GM19023 (cell line): ENCODE results near the gene TESK2.

Source experiments
- ATAC-seq: cut with Tn5 transposase; IDR thresholded peaks from one replicate; pipeline ENCODE4 v1.9.1; 2021; ENCODE audit warnings: mild to moderate bottlenecking, moderate library complexity; ENCODE audit not compliant: unreplicated experiment

Gene TESK2

DNA sequence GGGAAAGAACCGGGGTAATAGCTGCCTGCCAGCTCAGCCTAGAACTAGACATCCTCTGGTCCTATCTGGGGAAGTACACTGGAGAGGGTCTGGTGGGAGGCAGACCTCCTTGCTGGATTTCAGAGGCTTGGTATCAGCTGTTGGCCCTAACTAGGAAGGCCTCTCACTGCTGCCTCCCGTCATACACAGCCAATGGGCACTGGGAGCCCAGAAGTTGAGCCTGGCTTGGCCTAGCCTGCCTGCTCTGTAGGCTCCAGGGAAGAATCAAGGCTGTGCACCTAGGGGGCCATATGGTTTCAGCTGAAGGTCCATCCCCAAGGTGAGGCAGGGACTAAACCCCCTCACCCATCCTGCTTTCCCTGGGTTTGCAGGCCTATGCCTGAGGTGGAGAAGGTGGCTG, 146.5 kb downstream of the TESK2 start:
- ATAC-seq, result no peak

DNA sequence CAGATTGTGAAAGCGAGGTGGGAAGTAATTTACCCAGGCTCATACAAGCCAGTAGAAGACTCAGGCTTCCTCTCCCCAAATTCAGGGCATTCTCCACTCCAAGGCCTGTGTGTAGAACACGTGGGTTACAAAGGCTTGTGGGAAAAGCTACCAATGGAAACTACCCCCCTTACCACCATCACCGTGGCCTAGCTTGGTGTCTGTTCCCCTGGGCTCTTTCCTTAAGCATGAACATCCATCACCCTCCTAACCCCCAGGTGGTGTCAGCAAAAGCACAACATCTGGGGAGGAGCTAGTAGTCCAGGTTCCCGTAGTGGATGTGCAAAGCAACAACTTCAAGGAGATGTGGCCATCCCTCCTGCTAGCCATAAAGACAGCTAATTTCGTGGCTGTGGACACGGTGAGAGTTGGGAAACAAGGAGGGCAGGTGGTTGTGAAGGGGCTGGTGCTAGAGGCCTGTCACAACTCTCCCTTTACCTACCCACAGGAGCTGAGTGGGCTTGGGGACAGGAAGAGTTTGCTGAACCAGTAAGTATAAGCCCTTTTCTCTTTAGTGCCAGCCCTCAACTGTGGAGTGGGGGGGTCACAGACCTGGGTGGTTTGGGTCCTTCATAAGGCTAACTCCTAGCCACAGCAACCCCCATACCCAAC, 150.0 kb downstream of the TESK2 start:
- ATAC-seq, result no peak

DNA sequence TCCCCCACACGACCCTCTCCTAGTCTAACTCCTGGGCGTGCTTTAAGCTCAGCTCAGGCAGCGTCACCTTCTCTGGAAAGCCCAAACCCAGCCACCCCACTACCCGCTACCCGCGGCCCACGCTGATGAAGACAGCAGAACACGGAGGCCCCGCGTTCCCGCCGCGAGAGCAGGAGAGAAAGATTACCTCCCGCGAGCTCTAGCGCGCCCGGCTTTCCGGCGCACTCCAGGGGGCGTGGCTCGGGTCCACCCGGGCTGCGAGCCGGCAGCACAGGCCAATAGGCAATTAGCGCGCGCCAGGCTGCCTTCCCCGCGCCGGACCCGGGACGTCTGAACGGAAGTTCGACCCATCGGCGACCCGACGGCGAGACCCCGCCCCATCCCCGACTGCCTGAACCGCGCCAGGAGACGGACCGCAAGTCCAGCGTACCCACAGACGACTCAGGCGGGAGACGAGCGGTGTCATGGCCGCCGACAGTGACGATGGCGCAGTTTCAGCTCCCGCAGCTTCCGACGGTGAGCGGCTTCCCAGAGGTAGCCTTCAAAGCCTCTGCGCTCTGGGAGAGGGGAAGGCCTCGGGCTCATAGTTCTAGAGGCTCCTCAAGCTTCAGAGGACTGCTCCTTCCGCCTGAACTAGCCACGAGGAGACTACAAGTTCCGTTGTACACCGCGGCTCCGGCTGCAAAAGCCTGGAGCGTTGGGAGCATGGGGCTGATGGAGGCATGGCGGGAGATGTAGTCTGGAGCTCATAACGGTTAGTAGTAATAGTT, 151.0 kb downstream of the TESK2 start, which contains the start of the genes MUTYH and TOE1:
Gene MUTYH (minus strand): TSS at position 652 of the 770 bp plus-strand sequence. CDS start 5,935 bp downstream, outside the sequence.
Gene TOE1 (plus strand): TSS at position 382 of the 770 bp plus-strand sequence. CDS start 83 bp downstream, at position 465.
- peak; percentile 86 for ATAC-seq

DNA sequence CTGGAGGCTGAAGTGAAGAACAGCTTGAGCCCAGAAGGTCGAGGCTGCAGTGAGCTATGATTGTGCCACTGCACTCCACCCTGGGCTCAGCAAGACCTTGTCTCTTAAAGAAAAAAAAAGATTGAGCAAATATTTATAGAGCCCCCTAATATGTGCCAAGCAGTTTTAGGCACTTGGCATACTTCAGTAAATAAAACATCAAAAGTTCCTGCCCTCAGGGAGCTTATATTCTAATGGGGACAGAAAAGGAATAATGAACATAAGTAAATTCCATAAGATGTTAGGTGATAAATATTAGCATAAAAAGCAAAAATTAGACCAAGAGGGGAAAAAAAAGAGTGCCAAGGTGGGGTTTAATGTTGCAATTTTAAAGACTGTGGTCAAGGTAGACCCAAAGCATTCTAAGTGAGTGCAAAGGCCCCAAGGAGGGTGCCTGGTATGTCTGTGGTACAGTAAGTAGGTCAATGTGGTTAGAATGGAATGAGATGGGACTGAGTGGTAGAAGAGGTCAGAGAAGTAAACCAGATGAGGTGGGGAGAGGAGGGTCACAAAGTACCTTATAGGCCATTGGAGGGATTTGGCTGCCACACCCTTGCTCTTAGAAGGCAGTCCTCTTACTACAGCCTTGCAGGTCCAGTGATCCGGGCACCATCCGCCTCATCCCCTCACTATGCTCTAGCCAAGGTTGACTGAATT, 153.2 kb downstream of the TESK2 start:
- no peak for ATAC-seq

DNA sequence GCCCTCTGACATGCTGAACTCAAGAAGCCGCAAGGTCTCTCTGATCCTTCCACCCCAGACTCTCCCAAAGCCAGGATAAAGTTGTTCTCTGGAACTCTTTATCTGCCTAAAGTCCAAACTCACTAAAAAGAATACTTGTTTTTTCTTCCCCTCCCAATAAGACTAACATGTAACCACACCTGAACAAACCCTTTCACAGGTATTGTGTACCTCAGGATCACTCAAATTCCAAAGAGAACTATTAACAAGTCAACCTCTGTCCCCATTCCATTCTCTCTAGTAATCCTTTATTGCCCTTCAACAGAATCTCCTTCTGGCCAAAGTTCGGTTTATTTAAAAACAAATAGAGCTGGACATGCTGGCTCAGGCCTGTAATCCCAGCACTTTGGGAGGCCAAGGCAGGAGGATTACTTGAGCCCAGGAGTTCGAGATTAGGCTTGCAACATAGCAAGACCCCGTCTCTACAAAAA, 155.1 kb downstream of the TESK2 start:
- no peak for ATAC-seq

DNA sequence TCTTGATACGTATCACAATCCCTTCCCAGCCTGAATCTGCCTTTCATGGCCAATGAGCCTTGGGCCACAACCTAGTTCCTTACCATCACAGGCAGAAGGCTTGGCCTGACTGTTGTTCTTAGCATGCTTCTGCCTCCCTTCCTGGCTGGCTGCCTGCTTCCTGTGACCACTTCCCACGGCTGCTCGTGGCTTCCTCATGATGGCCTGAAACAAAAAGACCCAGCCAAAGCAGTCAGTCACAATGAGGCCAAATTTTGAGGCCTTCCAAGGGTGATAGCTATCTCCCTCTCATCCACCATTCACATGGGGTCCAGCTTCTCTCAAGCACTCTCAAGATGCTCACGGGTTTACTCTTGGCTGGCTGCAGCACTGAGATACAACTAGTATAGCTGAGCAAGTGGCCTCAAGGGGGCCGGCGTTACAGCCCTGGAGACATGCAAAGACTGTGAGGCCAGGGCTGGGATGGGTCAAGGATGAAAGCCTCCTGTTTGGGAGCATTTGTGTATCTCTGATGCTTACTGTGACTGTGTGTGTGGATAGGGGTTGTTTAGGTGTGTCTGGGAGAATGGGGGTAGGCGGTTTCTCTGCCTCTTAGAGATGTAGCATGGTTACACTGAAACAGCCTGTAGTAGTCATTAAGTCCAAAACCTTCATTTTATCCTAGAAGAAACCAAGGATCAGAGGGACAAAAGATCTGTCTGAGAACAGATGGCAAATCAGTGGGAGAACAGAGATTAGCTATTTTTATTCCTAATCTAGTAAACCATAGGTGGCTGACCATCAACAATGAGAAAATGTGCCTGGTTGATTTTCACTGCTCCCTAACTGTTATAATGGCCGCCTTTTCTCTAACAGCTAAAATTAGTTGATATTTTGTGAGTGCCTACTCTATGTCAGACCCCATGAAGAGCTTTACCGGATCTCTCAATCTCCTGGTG, 156.4 kb downstream of the TESK2 start:
- ATAC-seq, result no peak

DNA sequence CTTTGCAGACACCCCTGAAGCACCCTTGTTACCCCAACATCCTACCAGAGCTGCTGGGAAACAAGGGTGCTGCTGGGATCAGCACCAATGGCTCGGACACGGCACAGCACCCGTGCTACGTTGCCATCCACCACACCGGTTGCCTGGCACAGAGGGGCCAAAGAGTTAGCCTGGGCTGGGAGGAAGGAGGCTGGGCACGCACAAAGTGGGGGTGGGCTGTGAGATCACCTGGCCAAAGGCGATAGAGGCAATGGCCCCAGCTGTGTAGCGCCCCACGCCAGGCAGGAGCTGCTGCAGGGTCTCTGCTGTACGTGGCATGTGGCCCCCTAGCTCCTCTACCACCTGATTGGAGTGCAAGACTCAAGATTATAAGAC, 158.6 kb downstream of the TESK2 start:
- no peak for ATAC-seq

DNA sequence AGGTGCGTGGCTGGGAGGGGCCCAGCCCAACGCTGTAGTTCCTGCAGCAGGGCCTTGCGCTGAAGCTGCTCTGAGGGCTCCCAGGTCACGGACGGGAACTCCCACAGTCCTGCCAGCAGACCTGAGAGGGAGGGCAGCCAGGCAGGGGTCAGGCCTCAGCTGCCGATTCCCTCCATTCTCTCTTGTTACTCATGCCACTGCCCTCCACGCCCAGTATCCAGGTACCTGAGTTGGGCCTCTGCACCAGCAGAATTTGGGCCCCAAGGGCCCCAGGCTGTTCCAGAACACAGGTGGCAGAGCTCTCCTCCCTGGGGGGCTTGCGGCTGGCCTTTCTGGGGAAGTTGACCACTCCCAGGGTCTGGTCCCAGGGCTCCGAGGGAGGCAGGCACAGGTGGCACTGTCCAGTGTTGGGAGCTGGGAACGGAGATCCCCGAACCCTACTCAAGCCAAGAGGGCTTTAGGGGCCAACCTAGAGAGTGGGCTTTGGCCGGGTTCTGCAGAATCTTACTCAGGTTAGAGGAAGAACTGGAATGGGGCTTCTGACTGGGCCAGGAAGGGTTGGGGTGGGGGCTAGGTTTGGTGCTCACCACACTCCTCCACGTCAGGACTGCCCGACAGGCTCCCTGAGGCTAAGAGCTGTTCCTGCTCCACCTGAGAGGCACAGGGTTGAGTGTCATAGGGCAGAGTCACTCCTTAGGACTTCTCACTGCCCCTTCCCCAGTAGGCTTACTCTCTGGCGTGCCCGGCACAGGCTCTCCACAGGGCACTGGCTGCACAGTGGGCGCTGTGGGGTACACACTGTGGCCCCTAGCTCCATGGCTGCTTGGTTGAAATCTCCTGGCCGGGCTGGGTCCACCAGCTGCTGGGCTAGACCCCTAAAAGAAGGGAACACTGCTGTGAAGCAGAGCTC, 159.3 kb downstream of the TESK2 start:
- ATAC-seq, result no peak

DNA sequence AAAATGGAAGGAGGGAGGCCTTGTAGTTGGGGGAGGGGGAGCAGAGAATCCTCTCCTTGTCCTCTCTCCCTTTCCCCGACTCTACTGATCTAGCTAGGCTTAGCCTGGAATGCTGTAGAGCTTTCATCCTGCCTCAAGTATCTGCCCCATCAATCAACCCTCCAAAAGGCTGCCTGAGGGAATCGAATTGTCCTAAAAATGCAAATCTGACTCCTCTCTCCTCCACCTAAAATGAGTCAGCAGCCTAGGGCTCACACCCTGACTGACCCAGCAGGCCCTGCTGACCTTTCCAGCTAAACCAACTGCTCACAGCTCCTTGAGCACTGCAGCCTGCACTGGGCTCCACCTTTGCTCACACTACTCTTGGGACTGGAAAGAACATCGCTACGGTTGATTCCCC, 161.5 kb downstream of the TESK2 start:
- ATAC-seq, result no peak

DNA sequence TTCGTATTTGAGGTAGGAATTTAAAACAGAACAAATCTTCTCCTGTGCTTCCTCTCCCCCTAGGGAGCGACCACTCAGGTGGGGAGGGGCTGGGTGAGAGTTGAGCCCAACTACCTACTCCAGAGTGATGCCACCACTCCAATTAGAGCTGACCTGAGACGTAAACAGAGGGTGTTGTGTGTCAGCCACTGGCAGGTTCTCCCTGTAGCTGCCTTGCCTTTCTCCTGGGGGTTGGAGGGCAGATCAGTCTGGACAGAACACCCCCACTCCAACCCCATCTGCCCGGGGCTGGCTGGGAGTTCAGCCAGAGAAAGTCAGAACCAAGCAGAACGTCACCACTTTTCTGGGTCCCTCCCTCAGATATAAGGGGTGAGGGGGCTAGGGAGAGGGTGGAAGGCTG, 162.3 kb downstream of the TESK2 start:
- no peak for ATAC-seq

DNA sequence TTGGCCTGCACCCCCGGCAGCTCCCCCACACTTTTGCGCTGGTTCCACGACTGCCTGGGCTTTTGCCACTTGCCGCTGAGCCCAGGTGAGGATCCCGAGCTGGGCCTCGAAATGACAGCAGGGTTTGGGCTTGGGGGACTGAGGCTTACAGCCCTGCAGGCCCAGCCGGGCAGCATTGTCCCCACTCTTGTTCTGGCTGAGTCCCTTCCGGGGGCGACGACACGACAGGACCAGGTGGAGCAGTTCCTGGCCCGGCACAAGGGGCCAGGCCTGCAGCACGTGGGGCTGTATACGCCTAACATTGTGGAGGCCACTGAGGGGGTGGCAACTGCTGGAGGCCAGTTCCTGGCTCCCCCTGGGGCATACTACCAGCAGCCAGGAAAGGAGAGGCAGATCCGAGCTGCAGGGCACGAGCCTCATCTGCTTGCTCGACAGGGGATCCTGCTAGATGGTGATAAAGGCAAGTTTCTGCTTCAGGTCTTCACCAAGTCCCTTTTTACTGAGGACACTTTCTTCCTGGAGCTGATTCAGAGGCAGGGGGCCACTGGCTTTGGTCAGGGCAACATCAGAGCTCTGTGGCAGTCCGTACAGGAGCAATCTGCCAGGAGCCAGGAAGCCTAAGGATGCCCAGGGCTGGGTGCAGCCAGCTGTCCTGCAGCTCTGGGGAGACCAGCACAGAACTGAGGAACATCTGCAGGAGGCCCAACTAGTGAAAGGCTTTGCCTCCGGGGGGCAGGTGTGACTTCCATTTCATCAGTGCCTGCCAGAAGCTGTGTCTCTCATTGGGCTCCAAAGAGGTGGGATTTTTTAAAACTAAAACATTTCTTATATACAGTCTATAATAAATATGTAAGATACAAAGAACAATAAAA, 163.1 kb downstream of the TESK2 start:
- no peak for ATAC-seq

DNA sequence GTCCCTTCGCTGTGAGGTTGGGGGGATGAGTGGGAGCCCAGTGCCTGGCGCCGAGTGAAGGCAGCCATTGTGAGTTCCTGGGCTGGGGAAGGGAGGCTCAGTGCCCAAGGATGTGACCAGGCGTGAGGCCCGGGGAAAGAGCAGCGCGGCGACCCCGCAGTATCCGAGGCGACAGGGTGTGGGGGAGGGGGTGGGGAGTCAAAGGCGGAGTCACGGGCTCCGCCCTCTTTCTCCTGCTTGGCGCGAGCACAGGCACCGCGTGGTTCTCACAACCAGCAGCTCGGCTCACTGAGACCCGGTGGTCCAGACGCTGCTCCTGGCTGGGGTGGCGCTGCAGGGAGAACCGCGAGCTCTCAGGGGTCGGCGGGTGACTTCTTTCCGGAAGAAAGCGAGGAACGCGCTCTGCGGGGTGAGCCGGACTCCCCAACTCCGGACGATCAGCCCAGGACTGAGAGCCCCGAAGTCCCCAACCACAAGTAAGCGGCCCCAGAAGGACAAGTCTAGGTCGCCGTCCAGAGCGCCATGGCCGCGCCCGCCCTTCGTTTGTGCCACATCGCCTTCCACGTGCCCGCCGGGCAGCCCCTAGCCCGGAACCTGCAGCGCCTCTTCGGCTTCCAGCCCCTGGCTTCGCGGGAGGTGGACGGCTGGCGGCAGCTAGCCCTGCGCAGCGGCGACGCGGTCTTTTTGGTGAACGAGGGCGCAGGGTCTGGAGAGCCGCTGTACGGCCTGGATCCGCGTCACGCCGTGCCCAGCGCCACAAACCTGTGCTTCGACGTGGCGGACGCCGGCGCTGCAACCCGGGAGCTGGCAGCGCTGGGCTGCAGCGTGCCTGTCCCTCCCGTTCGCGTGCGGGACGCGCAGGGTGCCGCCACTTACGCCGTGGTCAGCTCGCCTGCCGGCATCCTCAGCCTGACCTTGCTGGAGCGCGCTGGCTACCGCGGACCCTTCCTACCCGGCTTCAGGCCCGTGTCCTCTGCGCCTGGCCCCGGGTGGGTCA, 164.0 kb downstream of the TESK2 start, which contains the start of gene HPDL:
Gene HPDL (plus strand): TSS at position 269 of the 997 bp plus-strand sequence. CDS start 254 bp downstream, at position 523.
- ATAC-seq, result no peak

DNA sequence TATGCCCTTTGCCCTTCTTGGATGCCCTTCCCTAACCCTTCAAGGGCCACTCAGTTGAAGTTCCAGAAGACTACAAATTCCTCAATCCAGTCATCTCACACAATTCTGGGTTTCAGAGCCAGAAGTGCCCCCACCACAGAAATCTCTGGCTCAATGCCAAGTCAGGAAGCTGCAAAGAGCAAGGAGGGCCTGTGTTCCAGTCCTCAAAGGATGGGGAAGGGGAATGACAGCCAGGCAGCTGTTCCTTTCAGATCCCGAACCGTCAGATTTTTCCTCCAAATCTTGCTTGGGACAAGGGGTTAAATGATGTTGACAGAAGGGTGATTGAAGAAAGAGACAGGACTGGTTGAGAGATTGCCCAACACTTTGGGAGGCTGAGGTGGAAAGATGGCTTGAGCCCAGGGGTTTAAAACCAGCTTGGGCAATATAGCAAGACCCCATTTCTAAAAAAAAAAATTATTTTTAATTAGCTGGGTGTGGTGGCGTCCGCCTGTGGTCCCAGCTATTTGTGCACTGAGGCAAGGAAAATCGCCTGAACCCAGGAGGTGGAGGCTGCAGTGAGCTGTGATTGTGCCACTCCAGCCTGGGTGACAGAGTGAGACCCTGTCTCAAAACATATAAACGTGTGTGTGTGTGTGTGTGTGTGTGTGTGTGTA, 165.0 kb downstream of the TESK2 start:
- no peak for ATAC-seq

DNA sequence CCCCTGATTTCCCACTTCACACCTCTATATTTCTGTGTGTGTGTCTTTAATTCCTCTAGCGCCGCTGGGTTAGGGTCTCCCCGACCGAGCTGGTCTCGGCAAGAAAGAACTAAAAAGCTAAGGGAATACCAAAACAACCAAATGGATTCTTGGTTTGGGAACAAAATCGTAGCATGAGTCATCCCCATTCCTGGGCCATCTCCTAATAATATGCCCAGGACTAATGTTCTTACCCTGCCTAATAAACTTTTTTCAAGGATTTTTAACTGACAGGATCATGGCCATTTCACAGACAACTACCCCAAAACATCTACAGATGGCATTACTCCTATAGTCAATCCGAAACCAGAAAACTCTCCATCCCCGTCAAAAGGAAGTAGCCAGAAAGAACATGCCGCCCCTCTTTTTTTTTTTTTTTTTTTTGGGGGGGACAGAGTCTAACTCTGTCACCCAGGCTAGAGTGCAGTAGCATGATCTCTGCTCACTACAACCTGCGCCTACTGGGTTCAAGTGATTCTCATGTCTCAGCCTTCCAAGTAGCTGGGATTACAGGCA, 168.4 kb downstream of the TESK2 start:
- no peak for ATAC-seq

DNA sequence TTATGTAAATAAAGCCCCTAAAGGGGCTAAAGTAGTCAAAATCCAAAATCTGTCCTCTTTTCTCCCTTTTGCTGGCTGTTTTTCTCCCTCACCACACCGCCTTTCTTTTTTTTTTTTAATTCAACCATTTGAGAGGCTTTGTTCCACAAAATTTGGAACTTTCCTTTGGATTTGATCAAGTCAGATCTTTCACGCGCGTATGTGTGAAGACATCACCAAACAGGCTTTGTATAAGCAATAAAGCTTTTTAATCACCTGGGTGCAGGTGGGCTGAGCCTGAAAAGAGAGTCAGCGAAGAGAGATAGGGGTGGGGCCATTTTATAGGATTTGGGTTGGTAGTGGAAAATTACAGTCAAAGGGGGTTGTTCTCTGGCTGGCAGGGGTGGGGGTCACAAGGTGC, 169.5 kb downstream of the TESK2 start:
- no peak for ATAC-seq

DNA sequence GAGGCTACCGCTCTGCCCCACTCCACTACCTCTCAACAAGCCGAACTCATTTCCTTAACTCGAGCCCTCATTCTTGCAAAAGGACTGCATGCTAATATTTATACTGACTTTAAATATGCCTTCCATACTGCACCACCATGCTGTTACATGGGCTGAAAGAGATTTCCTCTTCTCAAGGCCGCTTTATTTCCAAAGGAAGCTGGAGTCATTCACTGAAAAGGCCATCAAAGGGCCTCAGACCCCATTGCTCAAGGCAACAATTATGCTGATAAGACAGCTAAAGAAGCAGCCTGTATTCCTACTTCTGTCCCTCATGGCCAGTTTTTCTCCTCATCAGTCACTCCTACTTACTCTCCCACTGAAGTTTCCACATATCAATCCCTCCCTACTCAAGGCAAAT, 171.2 kb downstream of the TESK2 start:
- ATAC-seq, result no peak
